HepG2 (cell line): Measurements from ENCODE around the gene SLC5A5. TPM values are rescaled to one million over a fixed set of nuclear protein-coding genes. Genes with fewer than 3 reads are reported as not detected.
A peak's percentile ranks its signal among the peaks of the same experiment; 100 is the strongest.

Experiments
- ATAC-seq: fragments of 200-7000 bp; cut with Tn5 transposase; 3 replicates; pipeline ENCODE4 v1.9.1; 2020; ENCODE audit warnings: mild to moderate bottlenecking, moderate library complexity
- BruUV-seq: library from RNA; stranded (reverse); fragments of 400-500 nt; replicated peaks from 2 replicates; lab custom pipeline; 2021; lab: Mats Ljungman, UMichigan
- CTCF ChIA-PET: fragments of 300-600 bp; formaldehyde crosslinking; extraction: SDS; loops from one replicate; lab custom pipeline; 2021; ENCODE audit warnings: low total read pairs, inconsistent platforms, low intra/inter-chr PET ratio; lab: Yijun Ruan, JAX
- POLR2A ChIA-PET: fragments of 350-600 bp; sonication (Branson Sonifier 250); formaldehyde crosslinking; loops from one replicate; lab custom pipeline; 2020; ENCODE audit warnings: antibody characterized with exemption, inconsistent platforms; lab: Yijun Ruan, JAX
- DNase-seq: peaks from one replicate; pipeline ENCODE4 v3.0.0-alpha.2; 2015; ENCODE audit warnings: low spot score
- FAIRE-seq: peaks from 3 replicates; lab custom pipeline; 2011; peaks lifted over from hg19 to GRCh38; lab: Jason Lieb, UNC
- H2AFZ ChIP-seq: one replicate; pipeline ENCODE4 v1.6.1; 2011; ENCODE audit warnings: low read length, inconsistent platforms
- H3K27ac ChIP-seq: fragments of 300-600 bp; 3 replicates; pipeline ENCODE4 v1.8.0; 2011; ENCODE audit warnings: mixed run types, mild to moderate bottlenecking, mixed read lengths, low read length, inconsistent platforms; ENCODE audit not compliant: insufficient read depth; ENCODE audit errors: extremely low read length
- H3K27me3 ChIP-seq, 2 experiments: fragments of 200-600 bp in 1 of 2; 2 replicates in 1 of 2; 3 replicates in 1 of 2; pipeline versions ENCODE4 v1.6.0 to v1.8.0; 2011; ENCODE audit warnings: low read length in 2 of 2, mild to moderate bottlenecking in 2 of 2, moderate library complexity in 2 of 2, inconsistent platforms in 1 of 2; ENCODE audit not compliant: insufficient read depth in 2 of 2, control insufficient read depth in 1 of 2
- H3K36me3 ChIP-seq, 2 experiments: fragments of 200-600 bp in 1 of 2; replicated peaks in 1 of 2; 2 replicates in 1 of 2; 3 replicates in 1 of 2; pipeline versions ENCODE4 v1.5.1 to v1.8.0; 2011; ENCODE audit warnings: low read length in 2 of 2, inconsistent platforms in 1 of 2; ENCODE audit not compliant: insufficient read depth in 2 of 2, control insufficient read depth in 1 of 2
- H3K4me1 ChIP-seq: 2 replicates; pipeline ENCODE4 v1.5.1; 2012; ENCODE audit warnings: low read length, inconsistent platforms; ENCODE audit not compliant: insufficient read depth
- H3K4me2 ChIP-seq: 2 replicates; pipeline ENCODE4 v1.6.0; 2011; ENCODE audit warnings: low read depth, low read length, inconsistent platforms
- H3K4me3 ChIP-seq, 3 experiments: fragments of 200-600 bp in 1 of 3; sonication (generic), shearing (Covaris generic) in 1 of 3; replicated peaks in 1 of 3; 2 replicates each; pipeline ENCODE4 v1.5.1; 2011 to 2016; ENCODE audit warnings: low read length in 3 of 3, inconsistent platforms in 2 of 3, low read depth in 2 of 3, mild to moderate bottlenecking in 2 of 3, control low read depth in 1 of 3, mixed read lengths in 1 of 3; ENCODE audit not compliant: insufficient read depth in 1 of 3
- H3K79me2 ChIP-seq: one replicate; pipeline ENCODE4 v1.6.1; 2011; ENCODE audit warnings: low read length, inconsistent platforms; ENCODE audit not compliant: insufficient read depth
- H3K9ac ChIP-seq: 2 replicates; pipeline ENCODE4 v1.6.0; 2011; ENCODE audit warnings: mild to moderate bottlenecking, low read depth, low read length, inconsistent platforms; ENCODE audit not compliant: insufficient read depth
- H3K9me3 ChIP-seq: 2 replicates; pipeline ENCODE4 v1.5.1; 2012; ENCODE audit warnings: mild to moderate bottlenecking, low read length
- H4K20me1 ChIP-seq: 2 replicates; pipeline ENCODE4 v1.6.0; 2011; ENCODE audit warnings: inconsistent platforms, mild to moderate bottlenecking, low read length, moderate library complexity; ENCODE audit not compliant: insufficient read depth
- MTA1 ChIP-seq: sonication (generic); formaldehyde crosslinking; IDR thresholded peaks from 2 replicates; pipeline ENCODE4 v1.4.0; 2020; ENCODE audit warnings: missing genetic modification reagents, mild to moderate bottlenecking, borderline replicate concordance
- PCBP1 ChIP-seq: fragments of 200-400 bp; formaldehyde crosslinking; IDR thresholded peaks from 2 replicates; pipeline ENCODE4 v1.6.1; 2017; ENCODE audit warnings: mild to moderate bottlenecking, low read depth, low read length, borderline replicate concordance
- RBFOX2 ChIP-seq: fragments of 200-400 bp; formaldehyde crosslinking; IDR thresholded peaks from 2 replicates; pipeline ENCODE4 v1.6.1; 2017; ENCODE audit warnings: low read depth, mild to moderate bottlenecking, low read length
- TRIM24 ChIP-seq: sonication (generic); formaldehyde crosslinking; IDR thresholded peaks from 2 replicates; pipeline ENCODE4 v1.8.0; 2022; ENCODE audit warnings: mild to moderate bottlenecking, missing genetic modification reagents
- ZBTB33 ChIP-seq: sonication (generic); formaldehyde crosslinking; IDR thresholded peaks from 2 replicates; pipeline ENCODE4 v1.4.0; 2020; ENCODE audit warnings: missing genetic modification reagents
- ZNF235 ChIP-seq: sonication (generic); formaldehyde crosslinking; IDR thresholded peaks from 2 replicates; pipeline ENCODE4 v1.8.1; 2023; ENCODE audit warnings: mild to moderate bottlenecking, missing genetic modification reagents, borderline replicate concordance
- ZNF329 ChIP-seq: sonication (generic); formaldehyde crosslinking; IDR thresholded peaks from 2 replicates; pipeline ENCODE4 v1.9.0; 2021; ENCODE audit warnings: low read depth, mild to moderate bottlenecking, missing genetic modification reagents
- ZNF577 ChIP-seq: sonication (generic); formaldehyde crosslinking; IDR thresholded peaks from 2 replicates; pipeline ENCODE4 v1.4.0; 2020; ENCODE audit warnings: mild to moderate bottlenecking, low read depth, missing genetic modification reagents, borderline replicate concordance
- WGBS: methylation state at CpG from one replicate; pipeline ENCODE4 v1.1.6; 2017; ENCODE audit warnings: low lambda C conversion rate; 5-methylcytosine and 5-hydroxymethylcytosine counted together
- in situ Hi-C: cut with HindIII; loops from 2 replicates; pipeline ENCODE4 v1.10.0; 2017; ENCODE audit warnings: low pct_unique_long_range_greater_than_20kb; ENCODE audit not compliant: extremely low pct_ligation_motif_present
- intact Hi-C: fragments of 100-400 bp; cut with micrococcal nuclease; formaldehyde crosslinking; loops from one replicate; pipeline ENCODE4 v1.10.0; 2022; ENCODE audit not compliant: unreplicated experiment
- polyA plus RNA-seq, 8 experiments: library from polyadenylated mRNA; depleted of rRNA in 3 of 8; stranded (reverse) in 7 of 8; unstranded in 1 of 8; fragments of >200 nt; fragmentation: Illumina TruSeq in 4 of 8; extraction: Trizol in 4 of 8; gene quantifications; 2 replicates each; pipeline versions ENCODE4 v1.2.1 to v1.2.3, GENCODE V29; 2011 to 2016; ENCODE audit warnings: low read depth in 4 of 8, missing spikeins in 1 of 8, mixed read lengths in 1 of 8; ENCODE audit not compliant: insufficient read depth in 1 of 8
- total RNA-seq, 5 experiments: library from RNA; depleted of rRNA; stranded (reverse); fragments of >200 nt; fragmentation: Illumina TruSeq; extraction: Trizol; gene quantifications; 2 replicates each; pipeline ENCODE4 v1.2.3, GENCODE V29; 2016; ENCODE audit warnings: low read depth in 1 of 5

Gene SLC5A5
- total and polyA plus RNA-seq, 2 of the 13 experiments (the other 11 are each of a cell fraction or from before 2014, with no cell fraction given) = not detected

- Histone ChIP-seq H2AFZ (no peak overlapping the region), H3K9ac (no peak overlapping the region), H3K9me3 (no peaks in the 10 kb centered on the region), H4K20me1 (no peaks in the 10 kb centered on the region), H3K79me2 (no peaks in the 10 kb centered on the region), H3K4me3 (no peak overlapping the region), H3K27me3 (no peaks in the 10 kb centered on the region; a peak in 1 of 5 replicates), H3K36me3 (peaks cover 4 to 6% of the 10 kb centered on the region in 2 experiments; a peak in 2 of 5 replicates), H3K4me1 (peaks cover 7% of the 10 kb centered on the region; the same call in 1 of the 2 replicates), H3K4me2 (no peak overlapping the region), H3K27ac (no peak overlapping the region)
- WGBS = 82% methylated on average over 34 of the region's 56 CpGs
- BruUV-seq = no TSS peak
- in situ Hi-C loops (no loop called here), intact Hi-C loops (no loop called here)
- no peak; the same call in 1 of the 3 replicates for ATAC-seq
- TF ChIP-seq ZBTB33 (CRISPR knock-in tag) (peak; percentile 71), ZNF235 (CRISPR knock-in tag) (no peak), MTA1 (CRISPR knock-in tag) (no peak), TRIM24 (CRISPR knock-in tag) (no peak), RBFOX2 (0 out of 2 replicates have a peak, but pooled peaks have one; percentile 20), PCBP1 (0 out of 2 replicates have a peak, but pooled peaks have one; percentile 4), ZNF577 (no peak), ZNF329 (no peak)
- CTCF ChIA-PET = no interaction called here
- FAIRE-seq = no peak
- POLR2A ChIA-PET = interaction anchor here (1.4 kb wide), 1 partner anchor 17 kb away, joined by 3 read pairs; the partner anchor contains the start of gene RPL18A
- DNase-seq = no peak
These were observed 29.7 kb upstream of the SLC5A5 start for GRCh38 chr19:17841810-17842662.
